Nephron (organoid): Measurements from ENCODE around the gene SLC25A19.
A peak's percentile ranks its signal among the peaks of the same experiment; 100 is the strongest.

Experiments
- H3K27ac Mint-ChIP-seq, 3 experiments: 2 replicates each; pipeline ENCODE4 v1.8.0; 2020; ENCODE audit warnings: mixed read lengths in 3 of 3, mild to moderate bottlenecking in 2 of 3, moderate library complexity in 1 of 3
- H3K27me3 Mint-ChIP-seq: 2 replicates; pipeline ENCODE4 v1.8.0; 2021; ENCODE audit warnings: low read depth, mild to moderate bottlenecking, moderate library complexity, mixed read lengths
- H3K36me3 Mint-ChIP-seq: 2 replicates; pipeline ENCODE4 v1.8.0; 2020; ENCODE audit warnings: low read depth, mixed read lengths
- H3K4me1 Mint-ChIP-seq: 2 replicates; pipeline ENCODE4 v1.8.0; 2020; ENCODE audit warnings: mixed read lengths
- H3K4me3 Mint-ChIP-seq, 3 experiments: 2 replicates each; pipeline ENCODE4 v1.8.0; 2020; ENCODE audit warnings: mild to moderate bottlenecking in 3 of 3, mixed read lengths in 3 of 3, moderate library complexity in 2 of 3
- H3K9me3 Mint-ChIP-seq: 2 replicates; pipeline ENCODE4 v1.8.0; 2020; ENCODE audit warnings: mixed read lengths
- TF ChIP-seq, protein P1 (sequence below), 3 experiments: fragments of 200-600 bp; sonication (generic); IDR thresholded peaks; one replicate each; pipeline ENCODE4 v1.5.0; 2021; ENCODE audit warnings: antibody characterized with exemption in 3 of 3; ENCODE audit not compliant: unreplicated experiment in 3 of 3

Gene SLC25A19

DNA sequence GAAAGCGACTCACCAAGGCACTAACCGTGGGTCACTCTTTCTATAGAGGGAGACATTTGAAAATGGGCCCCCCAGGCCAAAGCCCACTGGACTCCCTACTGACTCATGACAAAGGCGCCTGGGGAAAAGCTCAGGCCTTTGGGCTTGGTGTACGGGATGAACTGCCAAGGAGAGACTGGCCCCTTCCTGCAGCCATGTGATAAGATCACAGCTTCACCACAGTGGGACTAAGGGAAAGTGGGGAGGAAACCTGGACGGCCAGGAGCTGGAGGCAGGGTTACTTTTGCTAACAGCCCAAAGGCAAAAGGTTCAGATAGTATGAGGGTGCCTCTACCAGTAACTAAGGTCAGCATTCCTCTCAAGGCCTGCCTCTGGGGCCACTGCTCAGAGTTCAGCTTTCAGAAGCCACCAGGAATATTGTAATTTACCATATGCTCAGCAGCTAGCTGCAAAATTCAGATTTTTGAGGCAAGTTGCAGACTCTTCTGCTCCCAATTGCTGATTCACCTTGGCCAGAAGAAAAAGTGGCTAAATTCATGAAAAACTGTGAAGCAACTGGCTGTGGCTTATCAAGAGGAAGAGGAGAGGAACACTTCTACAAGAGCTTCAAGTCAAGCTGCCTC lies 37.1 kb upstream of the SLC25A19 start:
- TF ChIP-seq, protein P1, sequence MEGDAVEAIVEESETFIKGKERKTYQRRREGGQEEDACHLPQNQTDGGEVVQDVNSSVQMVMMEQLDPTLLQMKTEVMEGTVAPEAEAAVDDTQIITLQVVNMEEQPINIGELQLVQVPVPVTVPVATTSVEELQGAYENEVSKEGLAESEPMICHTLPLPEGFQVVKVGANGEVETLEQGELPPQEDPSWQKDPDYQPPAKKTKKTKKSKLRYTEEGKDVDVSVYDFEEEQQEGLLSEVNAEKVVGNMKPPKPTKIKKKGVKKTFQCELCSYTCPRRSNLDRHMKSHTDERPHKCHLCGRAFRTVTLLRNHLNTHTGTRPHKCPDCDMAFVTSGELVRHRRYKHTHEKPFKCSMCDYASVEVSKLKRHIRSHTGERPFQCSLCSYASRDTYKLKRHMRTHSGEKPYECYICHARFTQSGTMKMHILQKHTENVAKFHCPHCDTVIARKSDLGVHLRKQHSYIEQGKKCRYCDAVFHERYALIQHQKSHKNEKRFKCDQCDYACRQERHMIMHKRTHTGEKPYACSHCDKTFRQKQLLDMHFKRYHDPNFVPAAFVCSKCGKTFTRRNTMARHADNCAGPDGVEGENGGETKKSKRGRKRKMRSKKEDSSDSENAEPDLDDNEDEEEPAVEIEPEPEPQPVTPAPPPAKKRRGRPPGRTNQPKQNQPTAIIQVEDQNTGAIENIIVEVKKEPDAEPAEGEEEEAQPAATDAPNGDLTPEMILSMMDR (IDR thresholded peaks at IDR 0.05; ENCODE audit: unreplicated experiment in 3 of 3), result no peak
- no peaks in the 10 kb centered on the region for H3K9me3 Mint-ChIP-seq
- no peak overlapping the region for H3K27ac Mint-ChIP-seq
- peaks cover 5% of the 10 kb centered on the region for H3K4me1 Mint-ChIP-seq
- H3K36me3 Mint-ChIP-seq, result peaks cover 25% of the 10 kb centered on the region
- H3K27me3 Mint-ChIP-seq, result no peaks in the 10 kb centered on the region
- H3K4me3 Mint-ChIP-seq, result no peak overlapping the region

DNA sequence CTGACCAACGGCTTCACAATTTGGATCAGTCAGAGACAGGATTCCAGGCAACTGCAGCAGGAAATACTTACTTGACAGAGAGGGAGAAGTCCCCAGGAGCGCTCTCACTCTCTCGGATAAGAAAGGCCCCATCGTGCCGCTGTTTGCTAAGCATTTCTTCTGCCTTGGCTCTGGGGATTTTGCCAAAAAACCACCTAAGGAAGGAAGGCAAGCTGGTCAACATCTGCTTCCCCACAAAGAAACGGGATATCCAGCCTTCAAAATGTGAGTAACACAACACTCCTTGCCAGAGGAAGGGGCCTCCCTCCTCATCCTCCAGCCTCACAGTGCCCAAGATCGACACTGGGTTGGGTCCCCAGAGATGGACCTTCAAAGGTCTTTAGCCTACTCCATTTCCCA lies 36.6 kb upstream of the SLC25A19 start:
- Mint-ChIP-seq H3K27me3 (no peaks in the 10 kb centered on the region), H3K36me3 (peaks cover 28% of the 10 kb centered on the region), H3K4me1 (peaks cover 5% of the 10 kb centered on the region), H3K4me3 (no peak overlapping the region), H3K27ac (no peak overlapping the region), H3K9me3 (no peaks in the 10 kb centered on the region)
- TF ChIP-seq, protein P1 (IDR thresholded peaks at IDR 0.05; ENCODE audit: unreplicated experiment in 3 of 3), result no peak

DNA sequence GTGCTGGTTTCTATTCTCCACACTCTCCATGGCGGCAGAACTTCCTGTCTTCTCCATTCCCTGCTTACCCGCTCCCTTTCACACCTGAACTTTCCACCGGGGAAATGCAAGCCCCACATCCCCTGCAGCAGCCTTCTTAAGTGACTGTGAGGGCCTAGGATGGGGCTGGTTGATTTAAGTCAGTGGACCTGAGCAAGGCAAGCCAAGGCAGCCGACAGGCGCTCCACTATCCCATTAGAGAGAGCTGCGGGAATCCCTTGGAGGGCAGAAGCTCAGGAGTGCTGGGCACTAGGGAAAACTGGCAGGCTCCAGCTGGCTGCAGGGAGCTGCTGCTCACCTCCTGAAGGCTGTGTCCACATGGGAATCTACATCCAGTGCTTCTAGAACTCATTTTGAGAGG lies 36.1 kb upstream of the SLC25A19 start:
- Mint-ChIP-seq H3K9me3 (no peaks in the 10 kb centered on the region), H3K27me3 (no peaks in the 10 kb centered on the region), H3K27ac (no peak overlapping the region), H3K4me1 (peaks cover 7% of the 10 kb centered on the region), H3K4me3 (no peak overlapping the region), H3K36me3 (peaks cover 32% of the 10 kb centered on the region)
- TF ChIP-seq, protein P1 (IDR thresholded peaks at IDR 0.05; ENCODE audit: unreplicated experiment in 3 of 3), result no peak

DNA sequence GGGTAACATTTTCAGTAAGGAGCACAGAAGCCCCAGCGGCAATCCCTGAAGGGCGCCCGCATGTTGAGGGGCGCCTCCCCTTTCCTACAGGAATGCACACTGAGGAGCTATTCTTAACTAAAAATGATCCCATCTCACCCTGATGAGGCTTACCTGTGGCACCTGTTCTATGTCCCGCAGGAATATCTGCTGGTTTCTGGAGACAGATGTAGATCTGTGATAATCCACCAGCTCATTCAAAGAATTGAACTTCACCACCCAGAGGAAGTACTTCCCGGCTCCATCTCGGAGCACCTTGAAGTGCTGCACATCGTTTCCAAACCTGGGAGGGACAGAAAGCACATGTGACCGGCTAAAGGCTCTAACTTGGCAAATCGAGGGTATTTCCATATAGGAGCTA lies 32.3 kb upstream of the SLC25A19 start:
- peaks cover 45% of the 10 kb centered on the region for H3K36me3 Mint-ChIP-seq
- H3K4me3 Mint-ChIP-seq, result no peak overlapping the region
- H3K27ac Mint-ChIP-seq, result no peak overlapping the region
- peaks cover 15% of the 10 kb centered on the region for H3K4me1 Mint-ChIP-seq
- H3K9me3 Mint-ChIP-seq, result no peaks in the 10 kb centered on the region
- TF ChIP-seq, protein P1 (IDR thresholded peaks at IDR 0.05; ENCODE audit: unreplicated experiment in 3 of 3), result no peak
- no peaks in the 10 kb centered on the region for H3K27me3 Mint-ChIP-seq

DNA sequence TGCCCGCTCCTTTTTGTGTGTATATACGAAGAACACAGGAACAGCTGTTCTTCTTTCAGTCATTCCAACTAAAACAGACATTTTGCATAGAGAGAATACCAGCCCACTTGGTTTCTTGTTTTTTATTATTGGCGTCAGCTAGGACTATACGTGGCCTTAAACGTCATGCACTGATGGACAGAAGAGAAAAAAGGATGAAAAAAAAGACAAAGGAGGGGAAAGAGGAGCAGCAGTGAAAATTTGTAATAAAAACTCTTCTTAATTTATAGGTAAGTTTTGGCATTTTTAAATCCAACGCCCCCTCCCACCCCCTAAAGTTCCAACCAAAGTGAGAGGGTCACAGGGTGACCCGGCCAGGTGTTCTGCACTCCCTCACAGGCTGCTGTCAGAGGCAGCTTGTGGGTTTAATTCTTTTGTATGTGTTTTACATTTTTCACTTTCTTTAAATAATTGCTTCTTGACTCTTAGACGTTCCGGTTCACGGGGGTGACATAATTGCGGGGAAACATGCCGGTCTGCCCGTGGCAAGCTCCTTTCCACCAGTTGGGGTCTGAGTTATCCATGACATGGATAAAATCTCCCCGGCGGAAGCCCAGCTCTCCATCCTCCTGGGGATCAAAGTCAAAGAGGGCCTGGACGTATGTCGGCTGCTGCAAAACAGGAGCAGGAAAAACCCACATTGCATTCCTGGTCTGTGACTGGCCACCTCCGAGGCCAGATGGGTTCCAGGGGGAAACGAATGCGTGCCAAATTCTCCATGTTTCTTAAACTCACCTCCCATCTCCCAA lies 30.9 kb upstream of the SLC25A19 start:
- Mint-ChIP-seq H3K9me3 (no peaks in the 10 kb centered on the region), H3K27me3 (no peaks in the 10 kb centered on the region), H3K4me3 (no peak overlapping the region), H3K36me3 (peaks cover 42% of the 10 kb centered on the region), H3K4me1 (peaks cover 15% of the 10 kb centered on the region), H3K27ac (peak overlapping the region in 1 of 3 experiments; percentile 86)
- TF ChIP-seq, protein P1 (IDR thresholded peaks at IDR 0.05; ENCODE audit: unreplicated experiment in 3 of 3), result no peak
